Activated CD8-positive, alpha-beta T cell treated with anti-CD3 and anti-CD28 coated beads for 36 hours (primary cell): ENCODE data around the gene CCDC152. TPM values are rescaled to one million over a fixed set of nuclear protein-coding genes. Genes with fewer than 3 reads are reported as not detected.
"Not testable (repeated sequence)": the region's sequence is repeated elsewhere in the genome, so short reads cannot be mapped to it uniquely, and the experiment has no call there.

ENCODE experiments used
- ATAC-seq: fragments of 200-7000 bp; cut with Tn5 transposase; one replicate; pipeline ENCODE4 v1.10.0; 2021; ENCODE audit warnings: mild to moderate bottlenecking, moderate library complexity
- CTCF ChIA-PET: fragments of 350-600 bp; sonication (Branson Sonifier 250); formaldehyde crosslinking; loops from one replicate; lab custom pipeline; 2021; ENCODE audit warnings: antibody characterized with exemption; lab: Charles Lee
- POLR2A ChIA-PET: fragments of 350-600 bp; sonication (Branson Sonifier 250); formaldehyde crosslinking; loops from one replicate; lab custom pipeline; 2021; ENCODE audit warnings: antibody characterized with exemption; lab: Charles Lee
- DNase-seq: peaks from one replicate; pipeline ENCODE4 v3.0.0-alpha.2; 2020
- H3K27ac Mint-ChIP-seq: one replicate; pipeline ENCODE4 v1.8.0; 2021; ENCODE audit warnings: mild to moderate bottlenecking, mixed read lengths
- H3K27me3 Mint-ChIP-seq: one replicate; pipeline ENCODE4 v1.8.0; 2021; ENCODE audit warnings: mixed read lengths
- H3K36me3 Mint-ChIP-seq: one replicate; pipeline ENCODE4 v1.8.0; 2021; ENCODE audit warnings: low read depth, mixed read lengths
- H3K4me1 Mint-ChIP-seq: one replicate; pipeline ENCODE4 v1.8.0; 2021; ENCODE audit warnings: low read depth, mixed read lengths
- H3K4me3 Mint-ChIP-seq: one replicate; pipeline ENCODE4 v1.8.0; 2021; ENCODE audit warnings: mild to moderate bottlenecking, moderate library complexity, mixed read lengths
- H3K9me3 Mint-ChIP-seq: one replicate; pipeline ENCODE4 v1.8.0; 2021; ENCODE audit warnings: mixed read lengths
- CTCF ChIP-seq: fragments of 200-600 bp; IDR thresholded peaks from one replicate; pipeline ENCODE4 v1.8.0; 2022; ENCODE audit warnings: antibody characterized with exemption, mild to moderate bottlenecking
- intact Hi-C: fragments of 100-400 bp; cut with micrococcal nuclease; formaldehyde crosslinking; loops from one replicate; pipeline ENCODE4 v1.10.0; 2022
- total RNA-seq, 2 experiments: library from RNA; stranded (reverse); gene quantifications; one replicate each; pipeline ENCODE4 v1.2.3, GENCODE V29; 2021

The CCDC152 gene
- total RNA-seq, 2 experiments from 2014 or later = 10.1 to 10.8 TPM

DNA sequence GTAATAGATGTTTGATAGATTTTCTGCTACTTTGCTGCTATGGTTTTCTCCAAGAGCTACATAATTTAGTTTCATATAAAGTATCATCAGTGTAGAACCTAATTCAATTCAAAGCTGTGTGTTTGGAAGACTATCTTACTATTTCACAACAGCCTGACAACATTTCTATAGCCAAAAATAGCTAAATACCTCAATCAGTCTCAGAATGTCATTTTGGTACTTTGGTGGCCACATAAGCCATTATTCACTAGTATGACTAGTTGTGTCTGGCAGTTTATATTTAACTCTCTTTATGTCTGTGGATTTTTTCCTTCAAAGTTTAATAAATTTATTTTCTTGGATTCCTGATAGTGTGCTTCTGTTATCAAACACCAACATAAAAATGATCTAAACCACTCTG, 35.1 kb upstream of the CCDC152 start:
- intact Hi-C loops = no loop called here
- CTCF ChIA-PET = interaction anchor here (0.8 kb wide), 2 partner anchors 140 to 664 kb away, joined by 3 read pairs; no protein-coding TSS in a partner anchor

DNA sequence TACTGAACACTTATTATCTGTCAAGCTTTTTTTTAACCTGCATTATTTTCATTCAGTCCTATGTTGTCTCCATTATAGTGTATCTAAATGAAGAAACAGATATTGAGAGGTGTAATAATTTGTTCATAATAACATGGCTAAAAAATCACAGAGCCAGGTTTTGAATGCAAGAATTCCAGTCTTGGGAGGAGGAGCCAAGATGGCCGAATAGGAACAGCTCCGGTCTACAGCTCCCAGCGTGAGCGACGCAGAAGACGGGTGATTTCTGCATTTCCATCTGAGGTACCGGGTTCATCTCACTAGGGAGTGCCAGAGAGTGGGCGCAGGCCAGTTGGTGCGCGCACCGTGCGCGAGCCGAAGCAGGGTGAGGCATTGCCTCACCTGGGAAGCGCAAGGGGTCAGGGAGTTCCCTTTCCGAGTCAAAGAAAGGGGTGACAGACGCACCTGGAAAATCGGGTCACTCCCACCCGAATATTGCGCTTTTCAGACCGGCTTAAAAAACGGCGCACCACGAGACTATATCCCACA, 22.0 kb upstream of the CCDC152 start:
- H3K36me3 Mint-ChIP-seq, ATAC-seq, intact Hi-C loops, DNase-seq, POLR2A ChIA-PET, H3K27me3 Mint-ChIP-seq, CTCF ChIA-PET, H3K9me3 Mint-ChIP-seq, H3K4me3 Mint-ChIP-seq, H3K27ac Mint-ChIP-seq, H3K4me1 Mint-ChIP-seq: not testable (repeated sequence)

More for the DNA sequence above, 35.1 kb upstream of the CCDC152 start:
- peaks cover 22% of the 10 kb centered on the region for H3K27me3 Mint-ChIP-seq
- H3K4me3 Mint-ChIP-seq = no peak overlapping the region
- no peak overlapping the region for H3K27ac Mint-ChIP-seq
- DNase-seq (no peak), ATAC-seq (no peak)
- H3K4me1 Mint-ChIP-seq = peaks cover 16% of the 10 kb centered on the region
- H3K9me3 Mint-ChIP-seq = no peaks in the 10 kb centered on the region
- POLR2A ChIA-PET = no interaction called here
- no peaks in the 10 kb centered on the region for H3K36me3 Mint-ChIP-seq
- TF ChIP-seq CTCF = no peak

DNA sequence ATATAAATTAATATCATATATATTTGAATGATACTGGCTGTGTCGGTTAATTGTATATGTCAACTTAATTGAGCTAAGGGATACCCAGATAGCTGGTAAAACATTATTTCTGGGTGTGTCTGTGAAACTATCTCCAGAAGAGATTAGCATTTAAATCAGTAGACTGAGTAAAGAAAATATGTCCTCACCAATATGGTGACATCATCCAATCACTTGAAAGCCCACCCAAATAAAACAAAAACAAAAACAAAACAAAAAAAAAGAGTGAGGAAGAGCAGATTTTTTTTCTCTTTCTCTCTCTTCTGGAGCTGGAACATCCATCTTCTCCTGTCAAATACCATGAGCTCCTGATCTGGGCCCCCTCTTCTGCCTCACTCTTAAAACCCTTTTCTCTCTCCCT, 15.7 kb upstream of the CCDC152 start:
- POLR2A ChIA-PET = no interaction called here
- ATAC-seq = no peak

GRCh38 chr5:42745426-42745825, 11.2 kb upstream of the CCDC152 start:
- H3K27ac Mint-ChIP-seq = no peak overlapping the region
- peak; percentile 42 for TF ChIP-seq CTCF
- CTCF ChIA-PET = interaction anchor here (0.7 to 1.7 kb wide), 8 partner anchors 9 to 361 kb away, joined by 3 to 6 read pairs (median 3); no protein-coding TSS in a partner anchor
- DNase-seq = peak; percentile 15
- intact Hi-C loops = no loop called here
- POLR2A ChIA-PET = no interaction called here
- H3K4me1 Mint-ChIP-seq = peaks cover 6% of the 10 kb centered on the region
- ATAC-seq = no peak
- H3K36me3 Mint-ChIP-seq = no peaks in the 10 kb centered on the region
- no peaks in the 10 kb centered on the region for H3K27me3 Mint-ChIP-seq
- H3K4me3 Mint-ChIP-seq = no peak overlapping the region
- no peaks in the 10 kb centered on the region for H3K9me3 Mint-ChIP-seq

More for the DNA sequence above, 15.7 kb upstream of the CCDC152 start:
- CTCF ChIA-PET = interaction anchor here (0.6 to 0.9 kb wide), 2 partner anchors 70 to 148 kb away, joined by 3 read pairs; no protein-coding TSS in a partner anchor
- H3K4me1 Mint-ChIP-seq = no peaks in the 10 kb centered on the region
- H3K36me3 Mint-ChIP-seq = no peaks in the 10 kb centered on the region
- H3K27me3 Mint-ChIP-seq = no peaks in the 10 kb centered on the region
- intact Hi-C loops = no loop called here
- TF ChIP-seq CTCF = no peak
- H3K27ac Mint-ChIP-seq = no peak overlapping the region
- DNase-seq = no peak
- no peak overlapping the region for H3K4me3 Mint-ChIP-seq
- H3K9me3 Mint-ChIP-seq = no peaks in the 10 kb centered on the region

DNA sequence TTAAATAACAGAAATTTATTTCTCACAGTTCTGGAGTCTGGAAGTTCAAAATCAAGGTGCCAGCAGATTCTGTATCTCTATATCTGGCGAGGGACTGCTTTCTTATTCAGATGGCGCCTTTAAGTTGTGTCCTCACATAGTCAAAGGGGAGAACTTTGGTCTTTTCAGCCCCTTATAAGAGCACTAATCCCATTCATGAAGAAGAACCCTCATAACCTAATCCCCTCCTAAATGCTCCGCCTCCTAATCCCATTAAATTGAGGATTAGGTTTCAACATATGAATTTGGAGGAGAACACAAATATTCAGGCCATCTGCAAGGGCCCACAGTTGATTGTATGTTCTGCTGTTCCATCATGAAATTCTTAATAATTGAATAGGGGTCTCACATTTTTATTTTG, 10.8 kb upstream of the CCDC152 start:
- no peak overlapping the region for H3K4me3 Mint-ChIP-seq
- no peak for TF ChIP-seq CTCF
- CTCF ChIA-PET = interaction anchor here (0.9 to 1.7 kb wide), 4 partner anchors 22 to 144 kb away, joined by 3 to 6 read pairs (median 4); no protein-coding TSS in a partner anchor
- POLR2A ChIA-PET = no interaction called here
- no peak overlapping the region for H3K27ac Mint-ChIP-seq
- ATAC-seq (no peak), DNase-seq (no peak)
- no peaks in the 10 kb centered on the region for H3K9me3 Mint-ChIP-seq
- peaks cover 6% of the 10 kb centered on the region for H3K4me1 Mint-ChIP-seq
- intact Hi-C loops = no loop called here
- no peaks in the 10 kb centered on the region for H3K36me3 Mint-ChIP-seq
- no peaks in the 10 kb centered on the region for H3K27me3 Mint-ChIP-seq
